Glutamatergic neuron (in vitro differentiated cells): ENCODE measurements around the gene MAN2A1. TPM values are rescaled to one million over a fixed set of nuclear protein-coding genes. Genes with fewer than 3 reads are reported as not detected.

Source experiments
- DNase-seq: peaks from one replicate; pipeline ENCODE4 v3.0.0; 2022
- H3K27ac Mint-ChIP-seq: one replicate; pipeline ENCODE4 v1.8.0; 2020; ENCODE audit warnings: mild to moderate bottlenecking, mixed read lengths, inconsistent platforms; ENCODE audit not compliant: unreplicated experiment
- H3K27me3 Mint-ChIP-seq: one replicate; pipeline ENCODE4 v1.8.0; 2020; ENCODE audit warnings: mild to moderate bottlenecking, moderate library complexity, mixed read lengths, inconsistent platforms; ENCODE audit not compliant: unreplicated experiment
- H3K36me3 Mint-ChIP-seq: one replicate; pipeline ENCODE4 v1.8.0; 2020; ENCODE audit warnings: mild to moderate bottlenecking, mixed read lengths, inconsistent platforms; ENCODE audit not compliant: unreplicated experiment
- H3K4me1 Mint-ChIP-seq: one replicate; pipeline ENCODE4 v1.8.0; 2020; ENCODE audit warnings: mild to moderate bottlenecking, low read depth, mixed read lengths, inconsistent platforms; ENCODE audit not compliant: unreplicated experiment
- H3K4me3 Mint-ChIP-seq: one replicate; pipeline ENCODE4 v1.8.0; 2020; ENCODE audit warnings: mild to moderate bottlenecking, mixed read lengths, inconsistent platforms; ENCODE audit not compliant: unreplicated experiment
- H3K9me3 Mint-ChIP-seq: one replicate; pipeline ENCODE4 v1.8.0; 2020; ENCODE audit warnings: mild to moderate bottlenecking, moderate library complexity, mixed read lengths, inconsistent platforms; ENCODE audit not compliant: unreplicated experiment
- CTCF ChIP-seq: fragments of 200-600 bp; sonication (generic); IDR thresholded peaks from one replicate; pipeline ENCODE4 v1.5.0; 2021; ENCODE audit not compliant: partially characterized antibody, unreplicated experiment
- total RNA-seq: library from RNA; stranded (reverse); fragmentation: NEBNext Ultra II Directional; extraction: Animal tissue kit (Norgen Biotek cat#: 25700); gene quantifications from one replicate; pipeline ENCODE4 v1.2.1, GENCODE V29; 2021; ENCODE audit not compliant: unreplicated experiment

The MAN2A1 gene
- total RNA-seq, 1 donor from 2014 or later: 90.8 TPM

GRCh38 chr5:109866051-109866450 is 176.3 kb downstream of the MAN2A1 start:
- Mint-ChIP-seq H3K4me3 (no peak overlapping the region), H3K4me1 (peaks cover 7% of the 10 kb centered on the region), H3K27ac (no peak overlapping the region), H3K36me3 (peaks cover 6% of the 10 kb centered on the region), H3K9me3 (no peaks in the 10 kb centered on the region), H3K27me3 (peaks cover 7% of the 10 kb centered on the region)
- no peak for TF ChIP-seq CTCF
- no peak for DNase-seq

- Mint-ChIP-seq H3K27me3 (peaks cover 4% of the 10 kb centered on the region), H3K4me1 (peaks cover 7% of the 10 kb centered on the region), H3K27ac (no peak overlapping the region), H3K4me3 (no peak overlapping the region), H3K9me3 (peaks cover 1% of the 10 kb centered on the region), H3K36me3 (peaks cover 6% of the 10 kb centered on the region)
- no peak for DNase-seq
- no peak for TF ChIP-seq CTCF
Measured at GRCh38 chr5:109868737-109869136, 179.0 kb downstream of the MAN2A1 start.

- peaks cover 4% of the 10 kb centered on the region for H3K27me3 Mint-ChIP-seq
- no peak for DNase-seq
- no peak overlapping the region for H3K4me3 Mint-ChIP-seq
- TF ChIP-seq CTCF: no peak
- no peaks in the 10 kb centered on the region for H3K36me3 Mint-ChIP-seq
- H3K9me3 Mint-ChIP-seq: peaks cover 1% of the 10 kb centered on the region
- no peak overlapping the region for H3K27ac Mint-ChIP-seq
- H3K4me1 Mint-ChIP-seq: peaks cover 7% of the 10 kb centered on the region
Measured at GRCh38 chr5:109873687-109874086, 184.0 kb downstream of the MAN2A1 start.

- H3K4me3 Mint-ChIP-seq: no peak overlapping the region
- H3K9me3 Mint-ChIP-seq: peaks cover 1% of the 10 kb centered on the region
- H3K27ac Mint-ChIP-seq: no peak overlapping the region
- TF ChIP-seq CTCF: no peak
- DNase-seq: no peak
- no peaks in the 10 kb centered on the region for H3K36me3 Mint-ChIP-seq
- H3K4me1 Mint-ChIP-seq: peaks cover 7% of the 10 kb centered on the region
- peaks cover 4% of the 10 kb centered on the region for H3K27me3 Mint-ChIP-seq
Measured at GRCh38 chr5:109874108-109874507, 184.4 kb downstream of the MAN2A1 start.

- Mint-ChIP-seq H3K27ac (no peak overlapping the region), H3K4me1 (peaks cover 7% of the 10 kb centered on the region), H3K36me3 (no peaks in the 10 kb centered on the region), H3K9me3 (peaks cover 1% of the 10 kb centered on the region), H3K27me3 (no peaks in the 10 kb centered on the region), H3K4me3 (no peak overlapping the region)
- DNase-seq: no peak
- no peak for TF ChIP-seq CTCF
Measured at GRCh38 chr5:109876030-109876725, 186.5 kb downstream of the MAN2A1 start.
